HL-60 (cell line): ENCODE measurements around the gene SNAPC4.

Experiments used
- TF ChIP-seq, protein P1 (sequence below): IDR thresholded peaks from one replicate; pipeline ENCODE4 v1.5.1; 2011; ENCODE audit warnings: low read length, control low read depth, inconsistent platforms; ENCODE audit not compliant: insufficient read depth
- TF ChIP-seq, protein P2 (sequence below): IDR thresholded peaks from 2 replicates; pipeline ENCODE4 v1.6.1; 2012; ENCODE audit warnings: low read depth; ENCODE audit not compliant: insufficient replicate concordance

DNA sequence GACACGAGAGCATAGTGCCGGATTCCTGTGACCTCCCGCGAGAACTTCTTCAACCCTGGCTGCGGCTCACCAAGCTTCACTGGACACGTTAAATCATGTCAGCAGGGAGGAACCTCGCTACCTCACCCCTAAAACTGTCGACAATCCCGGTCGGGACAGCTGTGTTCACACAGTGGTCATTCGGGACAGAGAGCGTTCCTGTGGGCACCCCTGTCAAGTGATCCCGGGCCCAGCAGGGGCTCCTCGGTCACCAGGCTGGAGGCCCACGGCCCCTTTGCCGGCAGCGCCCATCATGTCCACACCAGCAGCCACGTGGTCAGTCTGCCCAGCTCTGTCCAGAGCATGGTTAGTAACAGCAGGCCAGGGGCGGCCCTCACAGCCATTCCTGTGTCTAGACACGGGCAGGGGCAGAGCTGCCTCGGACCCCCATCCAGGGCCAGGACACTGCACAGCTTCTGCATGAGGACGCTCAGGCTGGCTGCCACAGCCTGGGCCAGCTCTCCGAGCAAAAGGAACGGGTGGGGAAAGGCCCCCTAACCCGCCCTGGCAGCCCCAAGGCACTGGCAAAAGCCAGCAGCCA lies 36.2 kb upstream of the SNAPC4 start:
- TF ChIP-seq, protein P1, sequence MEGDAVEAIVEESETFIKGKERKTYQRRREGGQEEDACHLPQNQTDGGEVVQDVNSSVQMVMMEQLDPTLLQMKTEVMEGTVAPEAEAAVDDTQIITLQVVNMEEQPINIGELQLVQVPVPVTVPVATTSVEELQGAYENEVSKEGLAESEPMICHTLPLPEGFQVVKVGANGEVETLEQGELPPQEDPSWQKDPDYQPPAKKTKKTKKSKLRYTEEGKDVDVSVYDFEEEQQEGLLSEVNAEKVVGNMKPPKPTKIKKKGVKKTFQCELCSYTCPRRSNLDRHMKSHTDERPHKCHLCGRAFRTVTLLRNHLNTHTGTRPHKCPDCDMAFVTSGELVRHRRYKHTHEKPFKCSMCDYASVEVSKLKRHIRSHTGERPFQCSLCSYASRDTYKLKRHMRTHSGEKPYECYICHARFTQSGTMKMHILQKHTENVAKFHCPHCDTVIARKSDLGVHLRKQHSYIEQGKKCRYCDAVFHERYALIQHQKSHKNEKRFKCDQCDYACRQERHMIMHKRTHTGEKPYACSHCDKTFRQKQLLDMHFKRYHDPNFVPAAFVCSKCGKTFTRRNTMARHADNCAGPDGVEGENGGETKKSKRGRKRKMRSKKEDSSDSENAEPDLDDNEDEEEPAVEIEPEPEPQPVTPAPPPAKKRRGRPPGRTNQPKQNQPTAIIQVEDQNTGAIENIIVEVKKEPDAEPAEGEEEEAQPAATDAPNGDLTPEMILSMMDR: no peak
- TF ChIP-seq, protein P2, sequence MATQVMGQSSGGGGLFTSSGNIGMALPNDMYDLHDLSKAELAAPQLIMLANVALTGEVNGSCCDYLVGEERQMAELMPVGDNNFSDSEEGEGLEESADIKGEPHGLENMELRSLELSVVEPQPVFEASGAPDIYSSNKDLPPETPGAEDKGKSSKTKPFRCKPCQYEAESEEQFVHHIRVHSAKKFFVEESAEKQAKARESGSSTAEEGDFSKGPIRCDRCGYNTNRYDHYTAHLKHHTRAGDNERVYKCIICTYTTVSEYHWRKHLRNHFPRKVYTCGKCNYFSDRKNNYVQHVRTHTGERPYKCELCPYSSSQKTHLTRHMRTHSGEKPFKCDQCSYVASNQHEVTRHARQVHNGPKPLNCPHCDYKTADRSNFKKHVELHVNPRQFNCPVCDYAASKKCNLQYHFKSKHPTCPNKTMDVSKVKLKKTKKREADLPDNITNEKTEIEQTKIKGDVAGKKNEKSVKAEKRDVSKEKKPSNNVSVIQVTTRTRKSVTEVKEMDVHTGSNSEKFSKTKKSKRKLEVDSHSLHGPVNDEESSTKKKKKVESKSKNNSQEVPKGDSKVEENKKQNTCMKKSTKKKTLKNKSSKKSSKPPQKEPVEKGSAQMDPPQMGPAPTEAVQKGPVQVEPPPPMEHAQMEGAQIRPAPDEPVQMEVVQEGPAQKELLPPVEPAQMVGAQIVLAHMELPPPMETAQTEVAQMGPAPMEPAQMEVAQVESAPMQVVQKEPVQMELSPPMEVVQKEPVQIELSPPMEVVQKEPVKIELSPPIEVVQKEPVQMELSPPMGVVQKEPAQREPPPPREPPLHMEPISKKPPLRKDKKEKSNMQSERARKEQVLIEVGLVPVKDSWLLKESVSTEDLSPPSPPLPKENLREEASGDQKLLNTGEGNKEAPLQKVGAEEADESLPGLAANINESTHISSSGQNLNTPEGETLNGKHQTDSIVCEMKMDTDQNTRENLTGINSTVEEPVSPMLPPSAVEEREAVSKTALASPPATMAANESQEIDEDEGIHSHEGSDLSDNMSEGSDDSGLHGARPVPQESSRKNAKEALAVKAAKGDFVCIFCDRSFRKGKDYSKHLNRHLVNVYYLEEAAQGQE: no peak
